NCI-H2029 (cell line): ENCODE measurements around the gene RAE1.

Source experiments
- DNase-seq: peaks from one replicate; lab custom pipeline; 2025; lab: John Stamatoyannopoulos, UW

The RAE1 gene

DNA sequence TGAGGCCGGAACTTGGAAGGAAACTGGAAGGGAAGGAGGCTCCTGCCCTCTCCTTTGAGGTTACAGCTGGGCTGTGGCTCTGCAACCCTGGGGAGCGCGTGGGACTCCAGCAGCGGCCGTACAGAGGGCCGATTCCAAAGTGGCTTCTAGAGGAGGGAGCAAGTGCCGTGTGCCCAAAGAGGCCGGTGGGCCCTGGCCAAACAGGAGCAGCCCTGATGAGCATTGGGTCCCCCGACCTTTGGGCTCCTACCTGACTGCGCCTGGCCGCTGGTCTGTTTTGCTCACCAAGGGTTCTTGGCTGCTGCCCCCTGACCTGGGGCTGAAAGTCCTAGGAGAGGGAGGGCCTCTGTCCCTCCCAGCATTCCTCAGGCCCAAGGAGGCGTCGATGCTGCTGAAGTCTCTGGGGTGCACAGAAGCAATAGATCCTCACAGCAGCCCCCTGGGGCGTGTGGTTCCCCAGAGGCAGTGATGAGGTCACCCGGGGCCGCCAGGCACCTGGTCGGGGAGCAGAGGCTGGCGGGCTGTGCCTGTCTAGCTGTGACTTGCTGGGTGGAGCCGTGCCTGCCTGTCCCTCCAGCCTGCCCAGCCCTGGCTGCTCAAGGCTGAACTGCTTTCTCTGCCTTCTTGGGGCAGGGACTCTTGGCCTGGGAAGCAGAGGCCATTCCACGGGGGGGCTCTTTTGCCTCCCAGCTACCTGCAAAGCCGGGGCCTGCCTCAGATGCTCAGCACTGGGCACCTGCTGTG, 49.9 kb downstream of the RAE1 start:
- no peak for DNase-seq

DNA sequence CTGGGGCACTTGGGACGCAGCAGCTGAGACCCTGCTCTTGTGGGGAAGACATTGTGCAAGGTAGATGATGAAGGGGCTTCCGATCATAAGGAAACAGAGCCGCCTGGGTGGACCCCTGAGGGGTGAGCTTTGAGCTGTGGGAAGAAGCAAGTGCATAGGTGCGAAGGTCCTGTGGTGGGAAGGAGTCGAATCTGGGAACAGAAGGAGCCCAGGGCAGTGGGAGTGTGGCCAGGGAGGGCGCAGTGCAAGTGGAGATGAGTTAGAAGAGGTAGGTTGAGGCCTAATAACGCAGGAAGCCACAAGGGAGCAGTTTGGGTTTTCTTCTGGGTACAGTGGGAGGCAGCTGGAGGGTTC, 50.5 kb downstream of the RAE1 start:
- DNase-seq, result no peak

DNA sequence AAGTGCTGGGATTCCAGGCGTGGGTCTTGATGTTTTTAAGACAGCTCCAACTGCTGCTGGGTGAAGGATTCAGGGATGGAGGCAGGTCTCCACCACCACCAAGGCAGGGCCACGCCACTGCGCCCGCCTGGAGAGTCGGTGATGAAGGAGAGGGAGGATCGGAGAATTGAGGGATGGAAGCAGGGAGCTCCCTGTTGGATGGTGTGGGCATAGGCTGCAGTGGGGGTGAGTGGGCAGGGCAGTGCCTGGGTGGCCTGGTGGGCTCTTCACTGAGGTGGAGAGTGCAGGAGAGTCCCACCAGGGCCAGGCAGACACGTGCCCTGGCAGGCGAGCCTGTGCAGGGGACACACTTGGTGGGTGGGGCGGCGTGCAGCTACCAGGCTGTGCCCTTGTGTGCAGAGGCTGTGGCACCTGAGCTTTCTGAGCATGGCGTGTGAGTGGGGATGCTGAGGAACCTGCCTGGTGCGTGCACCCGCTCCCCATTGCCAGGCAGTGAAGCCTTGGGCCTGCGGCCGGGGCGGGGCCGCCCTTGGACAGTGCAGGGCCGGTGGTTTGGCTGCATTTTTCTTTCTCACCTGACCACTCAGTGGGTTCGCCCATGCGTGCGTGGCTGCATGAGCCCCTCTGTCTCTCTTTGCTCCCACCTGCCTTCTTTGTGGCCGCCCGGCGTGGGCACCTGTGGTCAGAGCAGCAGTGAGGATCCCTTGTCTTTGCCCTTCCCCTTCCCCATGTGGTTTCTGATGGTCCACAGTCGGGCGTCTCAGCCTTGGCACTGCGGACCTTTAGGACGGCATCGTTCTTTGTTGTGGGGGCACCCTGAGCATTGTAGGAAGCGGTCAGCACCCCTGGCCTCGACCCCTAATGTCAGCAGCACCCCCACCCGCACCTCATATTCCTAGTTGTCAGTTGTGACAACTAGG, 51.4 kb downstream of the RAE1 start:
- no peak for DNase-seq

GRCh38 chr20:57403216-57403615, 52.2 kb downstream of the RAE1 start:
- no peak for DNase-seq

- no peak for DNase-seq
These were observed 53.0 kb downstream of the RAE1 start for GRCh38 chr20:57404006-57404405.

GRCh38 chr20:57404419-57405072, 53.5 kb downstream of the RAE1 start:
- no peak for DNase-seq

DNA sequence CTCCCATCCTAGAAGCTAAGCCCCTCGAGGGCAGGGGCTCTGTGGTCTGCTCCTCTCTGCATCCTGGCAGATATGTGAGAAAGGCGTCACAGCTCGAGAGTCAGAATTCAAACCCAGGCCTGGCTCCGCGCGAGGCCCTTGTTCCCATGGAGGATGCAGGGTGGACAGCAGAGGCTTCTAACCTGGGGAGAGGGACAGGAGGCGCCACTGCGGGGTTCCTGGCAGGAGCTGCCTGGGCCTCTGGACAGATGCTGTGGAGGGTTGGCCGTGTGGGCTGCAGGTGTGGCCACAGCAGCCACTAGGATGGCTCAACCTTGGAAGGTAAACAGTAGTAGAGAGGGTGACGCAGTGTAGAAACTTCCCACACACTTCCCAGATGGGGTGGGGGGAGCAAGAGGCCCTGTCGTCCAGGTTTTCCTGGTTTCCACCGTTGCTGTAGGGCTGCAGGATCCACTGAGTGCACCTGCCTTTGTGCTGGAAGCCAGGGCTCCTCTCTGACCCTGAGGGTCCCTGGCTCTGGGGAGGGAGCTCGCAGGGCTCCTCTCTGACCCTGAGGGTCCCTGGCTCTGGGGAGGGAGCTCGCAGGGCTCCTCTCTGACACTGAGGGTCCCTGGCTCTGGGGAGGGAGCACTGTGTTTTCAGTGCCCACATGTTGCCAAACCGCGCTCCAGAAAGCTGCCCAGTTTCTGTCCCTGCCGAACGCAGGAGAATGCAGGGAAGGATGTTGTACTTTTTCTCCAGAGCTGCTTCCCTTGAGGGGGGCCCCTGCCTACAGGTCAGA, 54.4 kb downstream of the RAE1 start:
- DNase-seq, result no peak

GRCh38 chr20:57407541-57407956, 56.5 kb downstream of the RAE1 start:
- no peak for DNase-seq

DNA sequence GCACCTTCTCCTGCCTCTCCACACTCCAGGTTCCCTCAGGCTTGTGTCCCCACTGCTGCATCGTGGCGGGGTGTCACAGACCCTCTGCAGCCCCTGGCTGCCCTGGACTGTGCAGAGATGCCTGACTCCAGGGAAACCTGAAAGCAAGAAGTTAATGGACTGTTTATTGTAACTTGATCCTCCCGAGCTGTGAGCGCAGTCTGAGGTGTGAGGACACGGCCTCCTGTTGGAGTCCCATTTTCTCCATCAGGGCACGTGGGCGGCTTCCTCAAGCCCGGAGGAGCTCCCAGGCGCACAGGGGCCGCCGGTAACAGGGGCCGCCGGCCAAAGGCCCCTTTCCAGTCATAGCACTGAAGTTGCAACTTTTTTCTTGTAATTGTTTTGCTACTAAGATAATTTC, 57.1 kb downstream of the RAE1 start:
- DNase-seq, result no peak

DNA sequence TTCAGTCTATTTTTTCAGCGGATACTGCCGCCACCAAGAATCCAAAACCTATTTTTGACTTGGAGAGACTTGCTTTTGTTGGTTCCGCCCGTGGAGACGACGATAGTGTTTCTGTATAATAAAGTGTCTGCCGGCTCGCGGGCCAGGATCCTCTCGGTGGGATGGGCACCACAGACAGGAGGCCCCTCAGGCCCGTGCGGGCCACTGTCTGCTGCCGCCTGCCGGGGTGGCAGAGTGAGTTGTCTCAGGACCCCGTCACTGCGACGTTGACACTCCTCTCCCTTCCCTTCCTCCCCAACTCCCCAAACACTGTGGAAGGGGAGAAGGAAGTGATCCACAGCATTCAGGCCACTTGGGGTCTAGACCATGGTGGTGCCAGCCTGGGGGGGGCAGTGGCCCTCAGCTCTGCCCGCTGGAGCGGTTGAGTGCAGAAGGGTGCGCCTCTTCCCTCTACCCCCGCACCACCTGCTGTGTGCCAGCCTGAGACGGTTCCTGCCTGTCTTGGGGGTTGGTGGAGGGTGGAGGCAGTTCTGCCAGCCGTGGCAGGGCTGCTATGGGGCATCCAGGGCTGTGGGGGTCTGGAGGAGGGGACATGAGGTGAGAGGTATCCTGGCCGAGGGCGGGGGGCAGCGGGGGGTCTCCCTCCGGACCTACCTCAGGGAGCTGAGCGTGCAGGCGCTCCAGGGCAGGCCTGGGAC, 57.6 kb downstream of the RAE1 start:
- DNase-seq, result no peak

- DNase-seq, result no peak
These were observed 58.2 kb downstream of the RAE1 start for GRCh38 chr20:57409316-57409671.

DNA sequence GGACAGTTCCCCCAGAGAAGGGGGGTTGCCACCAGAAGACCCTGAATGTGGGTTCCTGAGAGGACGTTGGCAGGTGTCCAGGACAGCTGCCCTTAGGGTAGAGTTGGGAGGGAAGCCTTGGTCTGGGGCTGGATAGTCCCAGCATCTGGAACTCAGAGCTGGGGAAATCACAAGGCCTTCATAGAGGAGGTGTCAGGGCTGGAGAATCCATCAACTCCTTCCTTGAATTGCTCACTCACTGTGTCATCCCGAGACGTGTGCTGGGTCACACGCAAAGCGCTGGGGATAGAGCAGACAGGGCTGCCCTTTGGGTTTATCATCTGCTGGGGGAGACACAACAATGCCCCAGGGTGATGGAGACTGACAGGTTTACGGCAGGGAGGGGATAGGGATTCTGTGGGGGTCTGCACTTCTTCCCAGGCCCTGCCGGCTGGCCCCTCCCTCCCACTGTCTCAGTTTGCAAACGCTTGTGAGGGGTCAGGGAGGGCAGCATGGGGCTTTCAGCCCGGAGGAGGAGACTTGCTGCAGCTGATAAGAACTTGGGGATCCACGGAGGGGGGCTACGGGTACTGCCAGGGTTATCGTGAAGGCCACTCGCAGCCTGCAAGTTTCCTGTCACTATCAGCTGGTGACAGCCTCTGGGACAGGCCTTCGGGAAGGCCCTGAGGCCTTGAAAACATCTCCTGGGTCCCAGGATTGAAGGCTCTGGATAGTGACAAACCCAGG, 58.8 kb downstream of the RAE1 start:
- DNase-seq, result no peak

- no peak for DNase-seq
These were observed 59.4 kb downstream of the RAE1 start for GRCh38 chr20:57410398-57410920.

DNA sequence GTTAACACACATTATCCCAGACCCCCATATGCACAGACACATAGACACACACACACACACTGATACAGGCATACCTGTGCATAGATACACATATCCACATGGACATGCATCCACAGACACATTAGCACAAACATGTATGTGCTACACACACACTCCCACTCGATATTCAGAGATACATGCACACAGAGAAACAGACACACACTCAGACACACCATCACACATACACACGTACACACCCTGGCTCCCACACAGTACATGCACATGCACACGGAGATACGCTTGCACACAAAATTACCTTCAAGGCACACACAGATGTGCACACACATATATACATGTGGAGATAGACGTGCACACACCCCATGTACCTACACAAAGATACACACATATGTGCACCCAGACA, 59.9 kb downstream of the RAE1 start:
- no peak for DNase-seq

- DNase-seq, result no peak
These were observed 60.6 kb downstream of the RAE1 start for GRCh38 chr20:57411406-57412283.

- DNase-seq, result no peak
These were observed 61.4 kb downstream of the RAE1 start for GRCh38 chr20:57412347-57413029.

DNA sequence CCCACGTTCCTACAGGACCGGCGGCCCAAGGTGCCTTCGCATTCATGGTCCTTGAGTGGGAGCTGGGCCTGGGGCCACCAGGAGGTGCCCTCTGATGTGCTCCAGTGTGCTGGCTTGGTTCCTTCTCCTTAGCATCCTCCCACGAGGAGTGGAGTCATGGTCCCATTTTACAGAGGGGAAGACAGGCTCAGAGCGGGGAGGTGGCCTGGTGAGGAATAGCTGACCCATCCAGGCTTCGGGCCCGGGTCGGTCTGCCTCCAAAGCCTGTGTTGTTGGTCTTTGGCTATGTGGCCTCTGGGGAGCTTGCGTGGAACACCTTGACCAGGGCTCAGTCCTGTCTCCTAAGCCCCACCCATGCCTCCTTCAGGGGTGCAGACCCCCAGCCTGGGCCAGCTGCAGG, 62.9 kb downstream of the RAE1 start:
- DNase-seq, result no peak

GRCh38 chr20:57414867-57415592, 64.0 kb downstream of the RAE1 start:
- DNase-seq, result no peak
